ENCODE data around the gene SLCO1B3. TPM values are rescaled to one million over a fixed set of nuclear protein-coding genes. Genes with fewer than 3 reads are reported as not detected.

Gene SLCO1B3
- total RNA-seq, 1 donor from 2014 or later = not detected

DNA sequence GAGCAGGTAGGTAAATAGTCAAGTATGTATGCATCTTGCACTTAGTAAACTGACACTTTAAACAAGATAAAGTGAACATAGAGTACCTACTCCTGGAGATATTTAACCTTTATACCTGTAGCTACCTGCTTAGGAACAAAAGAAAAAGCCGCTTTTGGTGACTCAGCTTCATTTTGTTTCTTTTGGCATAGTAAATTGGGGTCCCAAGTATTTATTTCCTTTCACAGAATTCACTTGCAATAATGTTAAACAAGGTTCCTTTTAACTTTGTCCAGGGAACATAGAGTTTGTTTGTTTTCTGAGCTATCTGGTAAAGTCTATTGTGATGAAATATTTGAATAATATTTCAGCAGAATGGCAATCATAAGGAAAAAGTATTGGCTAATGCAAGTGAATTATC is 20.0 kb downstream of the SLCO1B3 start:
- Mint-ChIP-seq H3K4me1 (no peaks in the 10 kb centered on the region), H3K36me3 (ENCODE audit: low read depth) (no peaks in the 10 kb centered on the region), H3K9me3 (peaks cover 6% of the 10 kb centered on the region), H3K27ac (no peak overlapping the region), H3K27me3 (no peaks in the 10 kb centered on the region), H3K4me3 (no peak overlapping the region)
- ChIA-PET POLR2A (no interaction called here), CTCF (no interaction called here)
- DNase-seq (no peak), ATAC-seq (ENCODE audit: low read depth) (no peak)
- TF ChIP-seq, protein P1, sequence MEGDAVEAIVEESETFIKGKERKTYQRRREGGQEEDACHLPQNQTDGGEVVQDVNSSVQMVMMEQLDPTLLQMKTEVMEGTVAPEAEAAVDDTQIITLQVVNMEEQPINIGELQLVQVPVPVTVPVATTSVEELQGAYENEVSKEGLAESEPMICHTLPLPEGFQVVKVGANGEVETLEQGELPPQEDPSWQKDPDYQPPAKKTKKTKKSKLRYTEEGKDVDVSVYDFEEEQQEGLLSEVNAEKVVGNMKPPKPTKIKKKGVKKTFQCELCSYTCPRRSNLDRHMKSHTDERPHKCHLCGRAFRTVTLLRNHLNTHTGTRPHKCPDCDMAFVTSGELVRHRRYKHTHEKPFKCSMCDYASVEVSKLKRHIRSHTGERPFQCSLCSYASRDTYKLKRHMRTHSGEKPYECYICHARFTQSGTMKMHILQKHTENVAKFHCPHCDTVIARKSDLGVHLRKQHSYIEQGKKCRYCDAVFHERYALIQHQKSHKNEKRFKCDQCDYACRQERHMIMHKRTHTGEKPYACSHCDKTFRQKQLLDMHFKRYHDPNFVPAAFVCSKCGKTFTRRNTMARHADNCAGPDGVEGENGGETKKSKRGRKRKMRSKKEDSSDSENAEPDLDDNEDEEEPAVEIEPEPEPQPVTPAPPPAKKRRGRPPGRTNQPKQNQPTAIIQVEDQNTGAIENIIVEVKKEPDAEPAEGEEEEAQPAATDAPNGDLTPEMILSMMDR (IDR thresholded peaks at IDR 0.05) = no peak
- intact Hi-C loops (cut with micrococcal nuclease) = no loop called here

DNA sequence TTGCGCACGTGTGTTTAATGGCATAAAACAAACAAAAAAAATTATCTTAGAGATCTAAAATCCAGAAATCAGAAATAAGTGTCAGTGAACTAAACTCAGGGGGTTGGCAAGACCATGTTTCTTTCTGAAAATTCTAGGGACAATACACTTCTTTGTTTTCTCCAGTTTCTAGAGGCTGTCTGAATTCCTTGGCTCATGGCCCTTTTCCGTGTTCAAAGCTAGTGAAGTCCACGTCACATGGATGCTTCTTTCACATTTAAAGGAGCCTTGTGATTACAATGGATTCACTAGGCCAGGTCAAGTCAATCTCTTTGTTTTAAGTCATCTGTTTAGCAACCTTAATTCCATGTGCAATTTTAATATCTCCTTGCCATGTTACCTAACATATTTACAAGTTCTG is 22.4 kb downstream of the SLCO1B3 start:
- ChIA-PET POLR2A (no interaction called here), CTCF (no interaction called here)
- ATAC-seq (ENCODE audit: low read depth) = no peak
- TF ChIP-seq, protein P1 (IDR thresholded peaks at IDR 0.05) = no peak
- intact Hi-C loops (cut with micrococcal nuclease) = no loop called here
- Mint-ChIP-seq H3K27me3 (no peaks in the 10 kb centered on the region), H3K27ac (no peak overlapping the region), H3K4me3 (no peak overlapping the region), H3K9me3 (peaks cover 7% of the 10 kb centered on the region), H3K4me1 (no peaks in the 10 kb centered on the region), H3K36me3 (ENCODE audit: low read depth) (no peaks in the 10 kb centered on the region)
- no peak for DNase-seq

DNA sequence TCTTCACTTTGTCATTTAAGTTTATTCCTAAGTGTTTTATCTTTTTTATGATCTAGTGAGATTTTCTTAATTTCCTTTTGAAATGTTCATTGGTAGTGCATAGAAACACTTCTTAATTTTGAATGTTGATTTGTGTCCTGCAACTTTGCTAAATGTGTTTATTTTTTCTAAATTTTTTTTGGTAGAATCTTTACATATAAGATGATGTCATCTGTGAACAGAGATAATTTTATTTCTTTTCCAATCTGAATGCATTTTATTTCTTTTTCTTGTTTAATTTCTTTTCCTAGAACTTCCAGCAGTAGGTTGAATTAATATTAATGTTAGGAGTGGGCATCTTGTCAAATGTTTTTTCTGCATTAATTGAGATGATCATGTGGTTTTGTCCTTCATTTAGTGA is 42.1 kb downstream of the SLCO1B3 start:
- TF ChIP-seq, protein P1 (IDR thresholded peaks at IDR 0.05) = no peak
- DNase-seq (no peak), ATAC-seq (ENCODE audit: low read depth) (no peak)
- Mint-ChIP-seq H3K4me3 (no peak overlapping the region), H3K36me3 (ENCODE audit: low read depth) (no peaks in the 10 kb centered on the region), H3K27ac (no peak overlapping the region), H3K27me3 (no peaks in the 10 kb centered on the region), H3K4me1 (no peaks in the 10 kb centered on the region), H3K9me3 (peaks cover 16% of the 10 kb centered on the region)
- intact Hi-C loops (cut with micrococcal nuclease) = no loop called here
- CTCF ChIA-PET = no interaction called here
- POLR2A ChIA-PET = no interaction called here

DNA sequence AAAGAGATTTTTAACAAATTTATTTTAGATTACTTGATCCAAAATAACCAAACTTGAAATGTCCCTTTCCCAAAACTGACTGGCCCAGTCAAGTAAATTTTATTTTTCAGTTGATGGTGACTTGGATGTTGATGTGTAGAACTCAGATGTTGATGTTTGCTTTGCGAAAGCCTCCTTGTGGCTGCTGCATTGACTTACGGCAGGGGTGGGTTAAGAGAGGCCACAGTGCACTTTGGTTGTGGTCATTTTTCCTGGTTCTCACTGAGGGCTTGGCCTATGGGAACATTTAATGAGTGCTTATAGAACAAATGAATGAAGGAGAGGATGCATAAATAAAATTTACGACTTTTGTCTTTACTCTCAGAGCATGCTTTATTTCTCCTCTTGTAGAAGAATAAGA is 52.6 kb downstream of the SLCO1B3 start:
- no peak overlapping the region for H3K4me3 Mint-ChIP-seq
- CTCF ChIA-PET = no interaction called here
- intact Hi-C loops (cut with micrococcal nuclease) = no loop called here
- POLR2A ChIA-PET = no interaction called here
- H3K9me3 Mint-ChIP-seq = peaks cover 7% of the 10 kb centered on the region
- no peak overlapping the region for H3K27ac Mint-ChIP-seq
- no peak for DNase-seq
- H3K27me3 Mint-ChIP-seq = no peaks in the 10 kb centered on the region
- ATAC-seq (ENCODE audit: low read depth) = no peak
- H3K36me3 Mint-ChIP-seq (ENCODE audit: low read depth) = no peaks in the 10 kb centered on the region
- TF ChIP-seq, protein P1 (IDR thresholded peaks at IDR 0.05) = no peak
- no peaks in the 10 kb centered on the region for H3K4me1 Mint-ChIP-seq

DNA sequence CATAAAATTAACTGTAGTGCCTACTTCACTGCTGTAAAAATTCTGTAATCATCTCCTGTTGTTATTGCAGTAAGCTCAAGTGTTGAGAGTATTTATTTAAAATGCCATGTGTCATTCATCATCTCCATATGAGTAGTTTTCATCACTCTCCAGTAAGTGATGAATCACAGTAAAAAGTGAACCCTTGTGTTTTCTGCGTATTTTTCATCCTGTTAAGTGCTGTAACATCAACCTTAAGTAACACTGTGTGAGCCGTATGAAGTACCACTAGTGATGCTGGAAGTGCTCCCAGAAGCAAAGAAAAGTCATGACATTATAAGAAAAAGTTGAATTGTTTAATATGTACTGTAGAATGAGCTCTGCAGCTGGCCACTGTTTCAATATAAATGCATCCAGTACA is 55.4 kb downstream of the SLCO1B3 start:
- no peak overlapping the region for H3K4me3 Mint-ChIP-seq
- H3K4me1 Mint-ChIP-seq = no peaks in the 10 kb centered on the region
- DNase-seq (no peak), ATAC-seq (ENCODE audit: low read depth) (no peak)
- peaks cover 5% of the 10 kb centered on the region for H3K9me3 Mint-ChIP-seq
- TF ChIP-seq, protein P1 (IDR thresholded peaks at IDR 0.05) = no peak
- H3K36me3 Mint-ChIP-seq (ENCODE audit: low read depth) = no peaks in the 10 kb centered on the region
- H3K27ac Mint-ChIP-seq = no peak overlapping the region
- no peaks in the 10 kb centered on the region for H3K27me3 Mint-ChIP-seq
- intact Hi-C loops (cut with micrococcal nuclease) = no loop called here
- POLR2A ChIA-PET = no interaction called here
- CTCF ChIA-PET = no interaction called here

Data from activated B cell treated with CpG ODN at 0.5 μM for 24 hours (primary cell).